H7 (cell line): ENCODE results near the gene STEAP2. TPM values are rescaled to one million over a fixed set of nuclear protein-coding genes. Genes with fewer than 3 reads are reported as not detected.

Source experiments
- DNase-seq: peaks from one replicate; pipeline ENCODE4 v3.0.0; 2012
- H3K27me3 ChIP-seq: 2 replicates; pipeline ENCODE4 v1.6.0; 2011; ENCODE audit warnings: mild to moderate bottlenecking, low read length; ENCODE audit not compliant: control insufficient read depth, insufficient read depth
- H3K36me3 ChIP-seq: replicated peaks from 2 replicates; pipeline ENCODE4 v1.5.1; 2011; ENCODE audit warnings: low read length; ENCODE audit not compliant: control insufficient read depth, insufficient read depth
- H3K4me3 ChIP-seq: 2 replicates; pipeline ENCODE4 v1.5.1; 2011; ENCODE audit warnings: low read depth, mild to moderate bottlenecking, control low read depth, low read length, moderate library complexity; ENCODE audit not compliant: insufficient read depth
- total RNA-seq: library from RNA; depleted of rRNA; stranded (reverse); fragments of >200 nt; shearing (Covaris generic); gene quantifications from 2 replicates; pipeline ENCODE4 v1.2.3, GENCODE V29; 2014; rRNA removed

STEAP2 gene
- total RNA-seq, 1 experiment from 2014 or later = 8.8 TPM

DNA sequence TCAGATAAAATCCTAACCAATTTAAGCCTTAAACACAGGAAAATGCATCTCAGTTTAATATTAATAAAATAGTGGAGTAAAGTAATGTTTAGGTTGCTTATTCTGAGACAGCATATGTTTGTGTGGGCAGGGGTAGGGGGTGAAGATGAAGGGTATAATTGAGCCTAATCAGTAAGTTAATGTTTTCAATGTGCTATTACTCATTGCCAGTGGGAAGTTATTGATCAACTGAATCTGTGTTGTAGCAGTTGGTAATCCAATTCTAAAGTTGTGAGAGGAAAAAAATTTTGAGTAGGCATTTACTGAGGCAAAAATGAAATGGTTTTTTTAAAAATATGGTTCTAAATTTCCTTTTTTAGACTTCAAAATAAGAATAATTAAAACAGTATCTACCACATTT is 49.9 kb downstream of the STEAP2 start:
- H3K36me3 ChIP-seq = no peaks in the 10 kb centered on the region
- no peak for DNase-seq
- H3K4me3 ChIP-seq = no peak overlapping the region
- no peaks in the 10 kb centered on the region for H3K27me3 ChIP-seq

DNA sequence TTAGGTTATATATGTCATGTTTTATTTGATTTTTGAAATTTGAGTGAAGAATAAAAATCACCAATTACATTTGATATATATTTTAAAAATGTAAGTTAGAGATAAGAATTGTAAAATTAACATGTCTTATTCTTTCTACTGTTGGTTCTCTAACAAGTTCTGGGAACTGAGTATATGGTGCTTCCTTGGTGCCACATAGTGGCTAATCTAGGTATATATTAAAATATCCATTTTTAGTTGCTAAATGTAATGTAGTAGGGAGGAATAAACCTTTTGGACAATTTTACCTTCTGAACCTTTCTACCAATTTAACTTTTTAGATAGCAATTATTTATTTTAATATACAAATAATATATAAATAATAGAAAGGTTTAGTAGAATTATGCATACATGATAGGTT is 50.9 kb downstream of the STEAP2 start:
- no peaks in the 10 kb centered on the region for H3K36me3 ChIP-seq
- no peaks in the 10 kb centered on the region for H3K27me3 ChIP-seq
- H3K4me3 ChIP-seq = no peak overlapping the region
- DNase-seq = no peak

- no peak for DNase-seq
- no peaks in the 10 kb centered on the region for H3K27me3 ChIP-seq
- H3K36me3 ChIP-seq = no peaks in the 10 kb centered on the region
- no peak overlapping the region for H3K4me3 ChIP-seq
Observed at GRCh38 chr7:90266808-90267207, 55.3 kb downstream of the STEAP2 start.

GRCh38 chr7:90267263-90267858 is 55.8 kb downstream of the STEAP2 start:
- Histone ChIP-seq H3K4me3 (no peak overlapping the region), H3K27me3 (no peaks in the 10 kb centered on the region), H3K36me3 (no peaks in the 10 kb centered on the region)
- DNase-seq = no peak

GRCh38 chr7:90269163-90269562 is 57.6 kb downstream of the STEAP2 start:
- Histone ChIP-seq H3K36me3 (no peaks in the 10 kb centered on the region), H3K27me3 (no peaks in the 10 kb centered on the region), H3K4me3 (no peak overlapping the region)
- DNase-seq = no peak

DNA sequence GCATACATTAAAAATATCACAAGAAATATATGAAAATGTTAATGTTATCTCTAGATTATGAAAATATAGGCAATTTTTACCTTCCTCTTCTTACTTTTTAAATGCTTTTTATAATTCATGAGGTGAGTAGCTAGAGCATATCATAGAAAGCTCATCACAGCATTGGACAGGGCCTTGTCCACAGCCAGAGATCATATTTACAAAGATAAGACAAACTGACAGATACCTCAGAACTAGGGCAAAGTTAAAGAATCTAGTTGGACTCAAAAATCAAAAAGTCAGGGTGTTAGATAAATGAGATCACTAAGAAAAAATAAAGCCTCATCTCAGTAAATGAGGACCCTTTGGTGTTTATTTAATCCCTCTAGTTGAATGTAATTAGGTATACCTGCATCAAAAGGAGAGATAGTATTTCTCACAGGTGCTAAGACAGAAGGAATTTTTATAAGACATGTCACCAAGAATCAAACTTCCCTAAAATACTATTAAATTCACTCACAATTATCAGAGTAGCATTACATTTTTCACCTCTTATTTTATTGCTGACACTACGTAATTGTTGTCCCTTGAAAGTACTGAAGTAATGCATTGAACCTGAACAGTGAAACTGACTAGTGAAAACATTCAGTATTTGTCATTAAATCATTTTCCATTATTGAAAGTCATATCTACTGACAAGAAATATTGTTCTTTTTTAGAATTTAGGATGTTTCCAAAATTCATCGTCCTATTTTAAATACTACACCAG is 59.1 kb downstream of the STEAP2 start:
- Histone ChIP-seq H3K4me3 (no peak overlapping the region), H3K36me3 (no peaks in the 10 kb centered on the region), H3K27me3 (no peaks in the 10 kb centered on the region)
- DNase-seq = no peak

DNA sequence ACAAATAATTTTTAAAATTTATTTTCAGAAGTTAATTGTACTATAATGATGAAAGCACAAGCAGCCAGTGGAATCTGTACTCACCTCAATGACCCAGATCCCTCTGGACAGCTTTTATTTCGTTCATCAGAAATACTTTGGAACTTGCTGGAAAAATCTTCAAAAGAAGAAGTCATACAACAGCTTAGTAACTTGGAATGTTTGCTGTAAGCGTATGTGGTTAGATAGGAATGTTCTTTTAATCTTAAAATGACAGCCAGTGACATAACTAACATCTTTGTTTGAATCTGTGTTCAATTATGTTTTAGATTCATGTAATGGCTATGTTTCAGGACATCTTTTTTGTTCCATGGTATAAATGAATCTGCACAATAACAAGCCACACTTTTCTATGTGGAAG is 60.2 kb downstream of the STEAP2 start:
- no peak for DNase-seq
- Histone ChIP-seq H3K36me3 (no peaks in the 10 kb centered on the region), H3K27me3 (no peaks in the 10 kb centered on the region), H3K4me3 (no peak overlapping the region)

- Histone ChIP-seq H3K27me3 (no peaks in the 10 kb centered on the region), H3K4me3 (no peak overlapping the region), H3K36me3 (no peaks in the 10 kb centered on the region)
- no peak for DNase-seq
Observed at GRCh38 chr7:90272242-90272641, 60.7 kb downstream of the STEAP2 start.

- no peaks in the 10 kb centered on the region for H3K27me3 ChIP-seq
- no peaks in the 10 kb centered on the region for H3K36me3 ChIP-seq
- DNase-seq = no peak
- no peak overlapping the region for H3K4me3 ChIP-seq
Observed at GRCh38 chr7:90274161-90274560, 62.6 kb downstream of the STEAP2 start.

- Histone ChIP-seq H3K4me3 (no peak overlapping the region), H3K36me3 (no peaks in the 10 kb centered on the region), H3K27me3 (no peaks in the 10 kb centered on the region)
- no peak for DNase-seq
Observed at GRCh38 chr7:90276033-90276728, 64.6 kb downstream of the STEAP2 start.

Other genes starting within 250 kb of the STEAP2 start
- gene STEAP1, start 57.3 kb upstream of the STEAP2 start, total RNA-seq = 1.9 and 3.3 TPM in 2 replicates
- gene CFAP69, start 33.4 kb downstream of the STEAP2 start, total RNA-seq = 2.0 and 2.9 TPM in 2 replicates
- gene FAM237B, start 109.6 kb downstream of the STEAP2 start, total RNA-seq = not detected in 2 replicates
- gene GTPBP10, start 135.0 kb downstream of the STEAP2 start, total RNA-seq = 12.7 and 14.6 TPM in 2 replicates
- 31.5 and 38.6 TPM in 2 replicates for gene CLDN12, start 191.7 kb downstream of the STEAP2 start, total RNA-seq